H1 (cell line): ENCODE measurements around the gene AK8. TPM values are rescaled to one million over a fixed set of nuclear protein-coding genes. Genes with fewer than 3 reads are reported as not detected.

Experiments
- CTCF ChIA-PET: fragments of 300-600 bp; sonication (Branson Sonifier 250); formaldehyde crosslinking; loops from one replicate; lab custom pipeline; 2021; ENCODE audit not compliant: partially characterized antibody; lab: Charles Lee
- POLR2A ChIA-PET: fragments of 300-600 bp; sonication (Branson Sonifier 250); formaldehyde crosslinking; loops from one replicate; lab custom pipeline; 2021; ENCODE audit warnings: inconsistent platforms; ENCODE audit not compliant: partially characterized antibody; lab: Charles Lee
- DNase-seq, 2 experiments: peaks; one replicate each; pipeline versions ENCODE4 v3.0.0 to v3.0.0-alpha.2; 2010 to 2022; ENCODE audit warnings: low spot score in 2 of 2, low read depth in 1 of 2, mixed read lengths in 1 of 2
- FAIRE-seq: peaks from 2 replicates; lab custom pipeline; 2011; peaks lifted over from hg19 to GRCh38; lab: Jason Lieb, UNC
- H2AFZ ChIP-seq: 2 replicates; pipeline ENCODE4 v1.8.1; 2012; ENCODE audit warnings: low read length, inconsistent platforms
- H2AK5ac ChIP-seq: 2 replicates; pipeline ENCODE4 v1.6.1; 2013; ENCODE audit warnings: low read depth, low read length
- H2BK120ac ChIP-seq: replicated peaks from 2 replicates; pipeline ENCODE3; 2013; ENCODE audit warnings: low read depth, low read length, inconsistent platforms
- H2BK12ac ChIP-seq: 2 replicates; pipeline ENCODE4 v1.6.1; 2013; ENCODE audit warnings: low read depth, low read length
- H2BK15ac ChIP-seq: 2 replicates; pipeline ENCODE4 v1.6.1; 2013; ENCODE audit warnings: low read length
- H2BK20ac ChIP-seq: 2 replicates; pipeline ENCODE4 v1.6.1; 2013; ENCODE audit warnings: low read length
- H2BK5ac ChIP-seq: 2 replicates; pipeline ENCODE4 v1.6.1; 2013; ENCODE audit warnings: low read depth, low read length
- H3K14ac ChIP-seq: 2 replicates; pipeline ENCODE4 v1.6.1; 2013; ENCODE audit warnings: inconsistent platforms; ENCODE audit not compliant: insufficient read length
- H3K18ac ChIP-seq: 2 replicates; pipeline ENCODE4 v1.6.1; 2013; ENCODE audit warnings: low read length; ENCODE audit errors: extremely low read depth
- H3K23ac ChIP-seq: 2 replicates; pipeline ENCODE4 v1.6.1; 2013; ENCODE audit warnings: inconsistent platforms; ENCODE audit not compliant: insufficient read length
- H3K23me2 ChIP-seq: 2 replicates; pipeline ENCODE4 v1.6.1; 2013; ENCODE audit warnings: low read depth, low read length
- H3K27ac ChIP-seq: 2 replicates; pipeline ENCODE4 v1.6.1; 2011; ENCODE audit warnings: low read depth, low read length, inconsistent platforms
- H3K27me3 ChIP-seq, 4 experiments: replicated peaks in 1 of 4; 1 replicate in 1 of 4; 2 replicates in 3 of 4; pipeline versions ENCODE4 v1.6.1 to v1.8.1; 2011 to 2013; ENCODE audit warnings: low read length in 3 of 4, mild to moderate bottlenecking in 3 of 4, inconsistent platforms in 2 of 4, mixed read lengths in 2 of 4, moderate library complexity in 1 of 4; ENCODE audit not compliant: control insufficient read depth in 3 of 4, insufficient read depth in 3 of 4; ENCODE audit errors: extremely low read depth in 1 of 4
- H3K36me3 ChIP-seq, 4 experiments: 2 replicates each; pipeline versions ENCODE4 v1.6.1 to v1.8.1; 2011 to 2013; ENCODE audit warnings: mild to moderate bottlenecking in 4 of 4, low read length in 3 of 4, moderate library complexity in 2 of 4, control low read depth in 1 of 4, inconsistent platforms in 1 of 4; ENCODE audit not compliant: insufficient read depth in 4 of 4, control insufficient read depth in 2 of 4
- H3K4ac ChIP-seq: replicated peaks from 2 replicates; pipeline ENCODE3; 2013; ENCODE audit warnings: low read length, low read depth, mixed read lengths, inconsistent platforms; ENCODE audit not compliant: insufficient read length
- H3K4me1 ChIP-seq, 4 experiments: replicated peaks in 1 of 4; 1 replicate in 1 of 4; 2 replicates in 3 of 4; pipeline versions ENCODE4 v1.6.1 to v1.8.1; 2011 to 2013; ENCODE audit warnings: low read length in 3 of 4, inconsistent platforms in 2 of 4, mixed read lengths in 1 of 4; ENCODE audit not compliant: insufficient read depth in 4 of 4, control insufficient read depth in 3 of 4
- H3K4me2 ChIP-seq, 2 experiments: 2 replicates each; pipeline versions ENCODE4 v1.6.1 to v1.8.1; 2011 to 2013; ENCODE audit warnings: low read depth in 2 of 2, low read length in 2 of 2, control low read depth in 1 of 2, inconsistent platforms in 1 of 2, mild to moderate bottlenecking in 1 of 2; ENCODE audit not compliant: insufficient read depth in 1 of 2
- H3K4me3 ChIP-seq, 4 experiments: fragments of 200-600, 300-600 bp in 1 of 4; sonication (generic), shearing (Covaris generic), sonication (Bioruptor Twin) in 1 of 4; 2 replicates each; pipeline versions ENCODE4 v1.5.1 to v1.8.1; 2011 to 2016; ENCODE audit warnings: low read length in 4 of 4, low read depth in 3 of 4, control low read depth in 2 of 4, inconsistent platforms in 2 of 4, mild to moderate bottlenecking in 2 of 4, mixed read lengths in 1 of 4, moderate library complexity in 1 of 4; ENCODE audit not compliant: insufficient read depth in 2 of 4; ENCODE audit errors: extremely low read depth in 1 of 4
- H3K56ac ChIP-seq: replicated peaks from 2 replicates; pipeline ENCODE3; 2013; ENCODE audit warnings: low read depth, mild to moderate bottlenecking, mixed read lengths, low read length, inconsistent platforms; ENCODE audit not compliant: insufficient read length
- H3K79me1 ChIP-seq: 2 replicates; pipeline ENCODE4 v1.6.1; 2013; ENCODE audit warnings: low read depth, low read length, control low read depth
- H3K79me2 ChIP-seq, 2 experiments: 2 replicates each; pipeline versions ENCODE4 v1.6.1 to v1.8.1; 2012 to 2013; ENCODE audit warnings: low read length in 2 of 2, mild to moderate bottlenecking in 2 of 2, inconsistent platforms in 1 of 2; ENCODE audit not compliant: insufficient read depth in 2 of 2, control insufficient read depth in 1 of 2
- H3K9ac ChIP-seq, 4 experiments: replicated peaks in 1 of 4; 1 replicate in 1 of 4; 2 replicates in 3 of 4; pipeline versions ENCODE4 v1.6.1 to v1.8.1; 2011 to 2013; ENCODE audit warnings: low read depth in 3 of 4, low read length in 3 of 4, control low read depth in 2 of 4, mild to moderate bottlenecking in 2 of 4, moderate library complexity in 2 of 4, inconsistent platforms in 1 of 4; ENCODE audit errors: extremely low read depth in 1 of 4
- H3K9me3 ChIP-seq, 2 experiments: 2 replicates each; pipeline versions ENCODE4 v1.6.1 to v1.8.1; 2012 to 2013; ENCODE audit warnings: mild to moderate bottlenecking in 2 of 2, moderate library complexity in 2 of 2, control low read depth in 1 of 2, inconsistent platforms in 1 of 2, low read depth in 1 of 2, low read length in 1 of 2, mixed read lengths in 1 of 2; ENCODE audit not compliant: insufficient read depth in 2 of 2
- H4K20me1 ChIP-seq, 2 experiments: replicated peaks in 1 of 2; 2 replicates each; pipeline versions ENCODE3 to v1.8.1; 2011 to 2013; ENCODE audit warnings: inconsistent platforms in 2 of 2, low read length in 2 of 2, mild to moderate bottlenecking in 1 of 2; ENCODE audit not compliant: insufficient read depth in 2 of 2, control insufficient read depth in 1 of 2
- H4K5ac ChIP-seq: 2 replicates; pipeline ENCODE4 v1.6.1; 2013; ENCODE audit warnings: low read length, low read depth, mixed read lengths, inconsistent platforms; ENCODE audit not compliant: insufficient read length
- H4K8ac ChIP-seq: 2 replicates; pipeline ENCODE4 v1.8.0; 2013; ENCODE audit warnings: mild to moderate bottlenecking, moderate library complexity, low read length, inconsistent platforms; ENCODE audit not compliant: insufficient read depth; ENCODE audit errors: extremely low read depth
- H4K91ac ChIP-seq: replicated peaks from 2 replicates; pipeline ENCODE3; 2013; ENCODE audit warnings: low read length, mixed read lengths, inconsistent platforms; ENCODE audit not compliant: insufficient read length
- ATF3 ChIP-seq: IDR thresholded peaks from 2 replicates; pipeline ENCODE4 v1.6.1; 2011; ENCODE audit warnings: low read depth, mild to moderate bottlenecking, low read length; ENCODE audit not compliant: insufficient read depth
- BRCA1 ChIP-seq: IDR thresholded peaks from 2 replicates; pipeline ENCODE4 v1.6.1; 2012; ENCODE audit warnings: low read depth, low read length, improper control_type of control experiment
- CEBPB ChIP-seq: IDR thresholded peaks from 2 replicates; pipeline ENCODE4 v1.6.1; 2012; ENCODE audit warnings: low read depth, low read length
- CHD1 ChIP-seq: IDR thresholded peaks from 2 replicates; pipeline ENCODE4 v1.6.1; 2012; ENCODE audit warnings: low read depth, low read length, improper control_type of control experiment
- PHF8 ChIP-seq: fragments of 200-600 bp; sonication (generic); conservative IDR thresholded peaks from 2 replicates; pipeline ENCODE4 v1.7.1; 2012; ENCODE audit warnings: low read depth, mild to moderate bottlenecking, inconsistent platforms, low read length, moderate library complexity
- POLR2A ChIP-seq, 2 experiments: IDR thresholded peaks; 1 replicate in 1 of 2; 2 replicates in 1 of 2; pipeline ENCODE4 v1.6.1; 2011; ENCODE audit warnings: low read depth in 2 of 2, low read length in 2 of 2, mild to moderate bottlenecking in 2 of 2; ENCODE audit errors: control extremely low read depth in 1 of 2
- RAD21 ChIP-seq, 2 experiments: IDR thresholded peaks in 1 of 2; conservative IDR thresholded peaks in 1 of 2; 2 replicates each; pipeline ENCODE4 v1.6.1; 2011; ENCODE audit warnings: low read depth in 2 of 2, low read length in 2 of 2, improper control_type of control experiment in 1 of 2, inconsistent platforms in 1 of 2, mild to moderate bottlenecking in 1 of 2, moderate library complexity in 1 of 2
- RXRA ChIP-seq: IDR thresholded peaks from 2 replicates; pipeline ENCODE4 v1.6.1; 2011; ENCODE audit warnings: low read depth, mild to moderate bottlenecking, low read length, moderate library complexity; ENCODE audit not compliant: insufficient read depth
- SIRT6 ChIP-seq: IDR thresholded peaks from one replicate; pipeline ENCODE4 v1.7.1; 2012; ENCODE audit warnings: low read length, inconsistent platforms
- SP1 ChIP-seq: IDR thresholded peaks from 2 replicates; pipeline ENCODE4 v1.6.1; 2011; ENCODE audit warnings: low read depth, low read length
- SP2 ChIP-seq: IDR thresholded peaks from 2 replicates; pipeline ENCODE4 v1.6.1; 2012; ENCODE audit warnings: mild to moderate bottlenecking, low read length, inconsistent platforms
- WGBS, 2 experiments: shearing (Covaris generic) in 1 of 2; methylation state at CpG; one replicate each; pipeline versions ENCODE4 v1.1.6 to v1.1.7; 2013 to 2015; ENCODE audit warnings: low lambda C conversion rate in 2 of 2, mixed read lengths in 2 of 2, inconsistent platforms in 1 of 2, low coverage in 1 of 2, missing lambda C conversion rate in 1 of 2; ENCODE audit not compliant: insufficient replicate concordance in 2 of 2, insufficient coverage in 1 of 2, insufficient read length in 1 of 2; ENCODE audit errors: extremely low coverage in 1 of 2, missing lambda C conversion rate in 1 of 2; 5-methylcytosine and 5-hydroxymethylcytosine counted together
- polyA plus RNA-seq, 7 experiments: library from polyadenylated mRNA; depleted of rRNA in 3 of 7; stranded (reverse) in 5 of 7; unstranded in 2 of 7; fragments of >200 nt in 5 of 7; fragments of 200-250 nt in 2 of 7; gene quantifications; 1 replicate in 5 of 7; 2 replicates in 1 of 7; 4 replicates in 1 of 7; pipeline versions ENCODE4 v1.2.1 to v1.2.3, GENCODE V29; 2011 to 2013; ENCODE audit warnings: missing spikeins in 2 of 7, mixed read lengths in 2 of 7
- total RNA-seq: library from RNA; stranded (reverse); fragmentation: NEBNext Ultra II Directional; extraction: Animal tissue kit (Norgen Biotek cat#: 25700); gene quantifications from 2 replicates; pipeline ENCODE4 v1.2.1, GENCODE V29; 2021

AK8 gene
- total and polyA plus RNA-seq, 2 of the 8 experiments (the other 6 are each of a cell fraction or from before 2014, with no cell fraction given), result 0.35 to 0.48 TPM

DNA sequence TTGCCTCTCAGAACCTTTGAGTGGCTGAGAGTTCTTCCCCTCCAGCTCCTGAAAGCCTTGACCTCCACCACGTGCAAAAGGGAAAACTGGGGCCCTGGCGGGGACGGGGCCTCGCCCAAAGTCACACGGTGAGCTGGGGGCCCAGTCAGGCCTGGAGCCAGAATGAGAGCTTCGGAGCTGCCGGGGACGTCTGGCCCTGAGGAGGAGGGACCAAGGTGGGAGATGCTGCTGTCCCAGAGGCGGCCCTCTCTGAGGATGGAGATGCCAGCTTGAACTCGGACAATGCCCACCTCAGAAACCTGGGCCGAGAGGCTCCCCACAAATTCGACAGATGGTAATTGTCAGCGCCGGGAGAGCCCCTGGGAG, 643 bp downstream of the AK8 start:
- Histone ChIP-seq H2BK20ac (no peak overlapping the region), H2BK15ac (no peak overlapping the region), H3K14ac (no peak overlapping the region), H3K23me2 (peaks cover 7% of the 10 kb centered on the region; the same call in 1 of the 2 replicates), H3K9ac (peak overlapping the region in 1 of 4 experiments; percentile 34; a peak in 2 of 7 replicates), H3K4me3 (peak overlapping the region; percentile 69 to 97 (median 88)), H2BK12ac (no peak overlapping the region), H4K5ac (no peak overlapping the region), H3K27ac (no peak overlapping the region), H4K91ac (no peak overlapping the region), H2BK120ac (no peak overlapping the region), H3K4ac (no peak overlapping the region), H2AK5ac (no peak overlapping the region), H3K18ac (no peak overlapping the region), H4K8ac (no peak overlapping the region), H3K4me1 (peaks cover 0 to 6% (median 0%) of the 10 kb centered on the region in 4 experiments; a peak in 1 of 7 replicates), H2BK5ac (no peak overlapping the region), H2AFZ (0 out of 2 replicates have a peak overlapping the region, but pooled peaks have one; percentile 90), H3K9me3 (no peaks in the 10 kb centered on the region), H3K23ac (no peak overlapping the region), H3K4me2 (peak overlapping the region; percentile 69 to 90), H4K20me1 (no peaks in the 10 kb centered on the region), H3K27me3 (peaks cover 0 to 14% (median 9%) of the 10 kb centered on the region in 4 experiments; a peak in 6 of 7 replicates), H3K36me3 (no peaks in the 10 kb centered on the region), H3K79me1 (no peaks in the 10 kb centered on the region), H3K56ac (no peak overlapping the region), H3K79me2 (no peaks in the 10 kb centered on the region)
- CTCF ChIA-PET, result interaction anchor here (0.6 to 15.0 kb wide), 6 partner anchors 14 to 1506 kb away, joined by 3 to 115 read pairs (median 4); no protein-coding TSS in a partner anchor
- 54% methylated on average over 14 of the region's 14 CpGs; no CpG with 5 or more reads in 1 of the 2 experiments for WGBS, 2 experiments
- POLR2A ChIA-PET, result interaction anchor here (0.7 to 1.4 kb wide), 2 partner anchors 10 to 18 kb away, joined by 3 to 4 read pairs; no protein-coding TSS in a partner anchor
- DNase-seq (no peak), FAIRE-seq (no peak)
- TF ChIP-seq RXRA, result no peak
- TF ChIP-seq PHF8, result no peak
- no peak for TF ChIP-seq CEBPB
- TF ChIP-seq CHD1, result no peak
- TF ChIP-seq ATF3, result no peak
- TF ChIP-seq SIRT6, result no peak
- no peak for TF ChIP-seq SP1
- TF ChIP-seq POLR2A (IDR thresholded peaks at IDR 0.05; ENCODE audit: control extremely low read depth in 1 of 2, low read depth in 2 of 2, low read length in 2 of 2), result no peak
- TF ChIP-seq RAD21 (IDR thresholded peaks at IDR 0.05 in 1 of 2, conservative IDR thresholded peaks at IDR 0.05 in 1 of 2; ENCODE audit: low read depth in 2 of 2, low read length in 2 of 2), result no peak
- TF ChIP-seq BRCA1, result no peak
- TF ChIP-seq SP2, result no peak
